ENCODE results near the gene PCDHB11. TPM values are rescaled to one million over a fixed set of nuclear protein-coding genes. Genes with fewer than 3 reads are reported as not detected.
"Not testable (repeated sequence)": the region's sequence is repeated elsewhere in the genome, so short reads cannot be mapped to it uniquely, and the experiment has no call there.

Gene PCDHB11
- total RNA-seq, 1 experiment from 2014 or later, result 0.61 TPM

GRCh38 chr5:141186897-141187512, 12.4 kb upstream of the PCDHB11 start, which contains the start of gene PCDHB9:
Gene PCDHB9, plus strand, starts transcription at chr5:141187161. Its CDS starts 158 bp downstream, at chr5:141187319.
- Mint-ChIP-seq H3K4me1 (peaks cover 15% of the 10 kb centered on the region), H3K27me3 (ENCODE audit: low read depth) (peaks cover 4% of the 10 kb centered on the region; the same call in 1 of the 2 replicates), H3K27ac (no peak within 1 kb of the TSS; the same call in 1 of the 2 replicates), H3K4me3 (peak within 1 kb of the TSS; percentile 21), H3K36me3 (peaks cover 20% of the 10 kb centered on the region), H3K9me3 (peaks cover 19% of the 10 kb centered on the region)
- peak; percentile 71 for DNase-seq (ENCODE audit: low spot score)
- CTCF ChIA-PET, result interaction anchor here (0.6 to 3.3 kb wide), 49 partner anchors 10 to 380 kb away, joined by 3 to 35 read pairs (median 4); partner anchors contain the start of genes PCDHA11, PCDHB11, PCDHB12 and PCDHB13
- TF ChIP-seq USF2 (CRISPR knock-in tag; IDR thresholded peaks at IDR 0.05) (no peak), CTCF (IDR thresholded peaks at IDR 0.05) (peak; percentile 49; the same call in 1 of the 2 replicates), GTF2I (CRISPR knock-in tag; conservative IDR thresholded peaks at IDR 0.05) (no peak), ERG (CRISPR knock-in tag; IDR thresholded peaks at IDR 0.05) (no peak)
- POLR2A ChIA-PET, result no interaction called here
- peak; percentile 58 for ATAC-seq

- H3K4me3 Mint-ChIP-seq; ATAC-seq; CTCF ChIA-PET; H3K27ac Mint-ChIP-seq; H3K4me1 Mint-ChIP-seq; H3K27me3 Mint-ChIP-seq (ENCODE audit: low read depth); DNase-seq (ENCODE audit: low spot score); POLR2A ChIA-PET: not testable (repeated sequence)
- peaks cover 13% of the 10 kb centered on the region for H3K36me3 Mint-ChIP-seq
- H3K9me3 Mint-ChIP-seq, result peaks cover 13% of the 10 kb centered on the region
Measured at GRCh38 chr5:141188682-141189081, 10.7 kb upstream of the PCDHB11 start.

- POLR2A ChIA-PET; H3K27ac Mint-ChIP-seq; DNase-seq (ENCODE audit: low spot score); H3K4me3 Mint-ChIP-seq; CTCF ChIA-PET; H3K27me3 Mint-ChIP-seq (ENCODE audit: low read depth); ATAC-seq; H3K4me1 Mint-ChIP-seq: not testable (repeated sequence)
- Mint-ChIP-seq H3K9me3 (peaks cover 13% of the 10 kb centered on the region; the same call in 1 of the 2 replicates), H3K36me3 (peaks cover 13% of the 10 kb centered on the region)
Measured at GRCh38 chr5:141189131-141189530, 10.3 kb upstream of the PCDHB11 start.

- H3K27me3 Mint-ChIP-seq (ENCODE audit: low read depth), result peaks cover 4% of the 10 kb centered on the region
- peak; percentile 89 for DNase-seq (ENCODE audit: low spot score)
- H3K4me3 Mint-ChIP-seq, result peak within 1 kb of the TSS; percentile 58
- peak; percentile 70; the same call in 1 of the 2 replicates for TF ChIP-seq CTCF (IDR thresholded peaks at IDR 0.05)
- no peak for TF ChIP-seq TCF7 (CRISPR knock-in tag; IDR thresholded peaks at IDR 0.05; ENCODE audit: low read depth)
- no peak for TF ChIP-seq NFYB (CRISPR knock-in tag; conservative IDR thresholded peaks at IDR 0.05; ENCODE audit: low read depth)
- TF ChIP-seq JAZF1 (CRISPR knock-in tag; IDR thresholded peaks at IDR 0.05), result no peak
- TF ChIP-seq ATF2 (CRISPR knock-in tag; IDR thresholded peaks at IDR 0.05; ENCODE audit: borderline replicate concordance, low read depth), result no peak
- no peak for TF ChIP-seq NR1H2 (CRISPR knock-in tag; IDR thresholded peaks at IDR 0.05)
- no peak for TF ChIP-seq CREM (CRISPR knock-in tag; IDR thresholded peaks at IDR 0.05)
- TF ChIP-seq ZBTB43 (CRISPR knock-in tag; IDR thresholded peaks at IDR 0.05), result no peak
- peaks cover 4% of the 10 kb centered on the region for H3K4me1 Mint-ChIP-seq
- peak; percentile 88 for ATAC-seq
- peaks cover 25% of the 10 kb centered on the region for H3K9me3 Mint-ChIP-seq
- H3K36me3 Mint-ChIP-seq, result peaks cover 20% of the 10 kb centered on the region
- POLR2A ChIA-PET, result no interaction called here
- CTCF ChIA-PET, result interaction anchor here (0.6 to 3.3 kb wide), 46 partner anchors 10 to 375 kb away, joined by 3 to 41 read pairs (median 4); partner anchors contain the start of genes PCDHB1, PCDHB12, PCDHB13 and PCDHB14
- no peak within 1 kb of the TSS for H3K27ac Mint-ChIP-seq
Measured at GRCh38 chr5:141192110-141192725, 7.2 kb upstream of the PCDHB11 start, which contains the start of gene PCDHB10. Gene PCDHB10, plus strand, starts transcription at chr5:141192353. Its CDS starts 200 bp downstream, at chr5:141192553.

GRCh38 chr5:141194332-141194731, 5.1 kb upstream of the PCDHB11 start:
- H3K27ac Mint-ChIP-seq; H3K4me3 Mint-ChIP-seq; POLR2A ChIA-PET; H3K27me3 Mint-ChIP-seq (ENCODE audit: low read depth); ATAC-seq; DNase-seq (ENCODE audit: low spot score); H3K4me1 Mint-ChIP-seq: not testable (repeated sequence)
- CTCF ChIA-PET, result interaction anchor here (1.4 kb wide), 1 partner anchor 12 kb away, joined by 7 read pairs; the partner anchor contains the start of gene PCDHB16
- Mint-ChIP-seq H3K9me3 (peaks cover 24% of the 10 kb centered on the region), H3K36me3 (peaks cover 16% of the 10 kb centered on the region)
